NCI-H2227 (cell line): ENCODE measurements around the gene LBX2.

Source experiments
- DNase-seq: peaks from one replicate; lab custom pipeline; 2025; ENCODE audit not compliant: unreplicated experiment; lab: John Stamatoyannopoulos, UW

Gene LBX2

DNA sequence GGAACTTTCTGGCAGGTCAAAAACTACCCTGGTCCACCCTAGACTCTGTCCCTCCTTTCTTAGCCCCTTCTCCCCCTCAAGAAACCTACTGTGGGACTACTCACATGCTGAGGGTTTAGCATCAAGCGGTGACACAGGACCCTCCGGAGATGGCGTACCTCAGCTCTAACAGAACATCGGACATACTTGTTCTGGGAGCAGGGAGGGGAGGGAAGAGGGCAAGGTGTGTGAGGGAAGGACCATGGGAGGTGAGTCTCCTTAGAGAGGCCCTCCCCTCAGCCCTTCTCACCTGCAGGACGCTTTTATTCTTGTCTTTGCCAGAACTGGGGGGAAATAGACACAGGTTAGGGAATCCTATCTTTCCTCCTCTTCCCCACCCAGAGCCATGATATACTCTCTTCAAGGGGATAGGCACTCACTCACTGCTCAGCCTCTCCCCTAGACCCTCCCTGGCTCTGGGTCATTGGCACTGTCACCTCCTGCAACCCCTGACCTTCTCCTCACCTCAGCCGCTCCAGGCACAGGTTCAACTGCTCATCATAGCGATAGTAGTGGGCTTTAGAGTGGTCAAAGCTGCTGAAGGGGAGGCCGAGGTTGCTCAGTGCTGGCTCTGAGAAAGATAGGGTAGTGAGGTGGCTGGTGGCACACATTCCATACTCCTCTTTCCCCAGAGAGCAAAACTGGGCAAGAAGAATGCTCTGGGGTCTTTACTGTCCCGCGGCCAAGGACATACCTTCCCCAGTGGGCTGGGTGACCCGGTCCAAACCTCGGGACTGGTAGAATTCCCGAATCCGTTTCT lies 6.2 kb upstream of the LBX2 start:
- DNase-seq: no peak

DNA sequence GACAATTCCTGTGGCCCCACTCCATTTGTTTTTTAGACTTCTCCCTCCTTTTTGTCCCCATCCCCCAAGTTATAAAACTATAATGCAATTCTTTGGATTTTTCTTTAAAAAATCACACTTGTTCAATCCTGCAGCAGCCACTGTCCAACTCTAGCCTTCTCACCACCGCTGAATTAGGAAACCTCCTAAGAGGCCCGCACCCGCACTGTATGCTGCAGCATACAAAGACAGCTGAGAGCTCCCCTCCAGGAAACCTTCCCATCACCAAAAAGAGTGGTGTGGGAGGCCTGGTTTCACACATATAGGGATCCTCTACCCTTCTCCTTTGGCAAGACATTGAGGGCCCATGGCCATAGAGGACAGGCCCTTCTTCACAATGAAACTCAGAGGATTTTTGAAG lies 5.2 kb upstream of the LBX2 start:
- no peak for DNase-seq

DNA sequence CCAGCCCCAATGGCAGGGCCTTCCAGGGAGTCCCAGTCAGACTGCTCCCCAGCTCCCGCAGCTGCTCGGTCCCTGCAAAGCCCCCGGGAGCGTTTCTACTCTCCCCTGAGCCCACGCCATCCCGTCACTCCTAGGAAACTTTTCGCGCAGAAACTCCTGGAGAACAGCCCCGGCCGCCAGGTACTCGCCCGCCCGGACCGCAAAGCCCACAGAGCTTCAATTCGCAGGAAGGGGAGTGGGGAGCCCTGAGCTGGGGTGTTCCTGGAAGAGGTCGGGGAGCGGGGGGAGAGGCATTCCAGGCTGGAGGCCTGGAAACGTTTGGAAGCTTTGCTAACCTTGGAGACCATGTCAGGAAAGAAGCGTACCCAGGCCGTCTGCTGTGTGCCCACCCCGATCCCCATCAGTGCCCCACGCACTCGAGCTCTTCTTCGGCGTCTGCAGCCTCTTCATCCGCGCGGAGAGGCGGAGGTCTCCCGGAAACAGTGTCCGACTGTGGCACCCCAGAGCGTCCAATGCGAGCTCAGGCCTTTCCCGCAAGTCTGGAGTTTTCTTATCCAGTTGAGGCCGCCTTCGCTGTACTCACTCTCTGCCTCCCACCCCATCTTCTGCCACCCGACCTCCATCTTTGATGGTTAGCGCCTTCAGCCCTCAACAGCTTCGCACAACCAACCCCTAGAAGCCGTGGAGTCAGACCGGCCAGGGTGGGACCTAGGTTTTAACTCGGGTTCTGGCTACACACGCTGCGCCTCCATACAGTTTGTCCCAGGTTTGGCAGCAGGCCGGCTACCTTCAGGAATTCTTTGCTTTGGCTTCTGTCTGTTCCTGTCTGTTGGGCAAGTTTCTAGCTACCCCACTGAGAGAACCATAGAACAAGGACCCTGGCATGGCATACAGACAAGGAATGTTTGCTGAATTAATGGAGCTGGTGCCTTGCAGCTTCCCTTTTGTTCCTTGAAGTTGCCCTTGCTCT lies 4.4 kb upstream of the LBX2 start:
- no peak for DNase-seq

DNA sequence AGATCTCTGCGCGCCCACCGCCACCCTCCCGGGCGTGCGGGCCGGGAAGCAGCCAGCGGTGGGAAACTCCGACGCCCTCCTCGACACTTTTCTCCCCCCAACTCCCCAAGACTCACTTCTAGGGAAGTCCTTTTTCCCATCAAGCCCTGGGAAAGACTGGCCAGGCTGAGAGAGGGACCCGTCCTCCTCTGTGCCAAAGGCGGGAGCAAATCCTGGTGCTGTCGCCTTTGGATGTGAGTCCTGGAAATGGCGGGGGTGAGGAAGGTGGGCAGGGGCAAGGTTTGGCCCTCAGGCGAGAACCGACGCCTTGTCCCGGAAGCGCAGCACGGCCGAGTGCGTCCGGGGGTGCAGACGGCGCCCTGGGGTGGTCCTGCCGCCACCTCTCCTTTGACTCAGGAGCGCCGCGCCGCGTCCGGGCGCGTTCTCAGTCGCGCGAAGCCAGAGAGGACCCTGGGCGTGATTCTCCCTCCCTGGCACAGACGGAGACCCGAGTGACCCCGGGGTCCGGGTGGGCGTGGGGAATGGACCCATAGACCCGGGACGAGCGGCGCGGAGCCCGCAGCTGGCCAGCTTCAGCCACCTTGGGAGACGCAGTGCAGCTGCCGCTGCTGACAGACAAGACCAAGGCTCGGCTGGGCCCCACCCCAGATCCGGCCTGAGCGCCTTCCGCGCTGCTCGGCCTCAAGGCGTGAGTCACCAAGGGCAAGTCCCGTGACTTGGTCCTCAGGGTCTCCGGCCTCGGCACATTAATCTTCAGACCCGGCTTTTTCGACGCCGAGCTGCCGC lies 3.5 kb upstream of the LBX2 start:
- DNase-seq: no peak

DNA sequence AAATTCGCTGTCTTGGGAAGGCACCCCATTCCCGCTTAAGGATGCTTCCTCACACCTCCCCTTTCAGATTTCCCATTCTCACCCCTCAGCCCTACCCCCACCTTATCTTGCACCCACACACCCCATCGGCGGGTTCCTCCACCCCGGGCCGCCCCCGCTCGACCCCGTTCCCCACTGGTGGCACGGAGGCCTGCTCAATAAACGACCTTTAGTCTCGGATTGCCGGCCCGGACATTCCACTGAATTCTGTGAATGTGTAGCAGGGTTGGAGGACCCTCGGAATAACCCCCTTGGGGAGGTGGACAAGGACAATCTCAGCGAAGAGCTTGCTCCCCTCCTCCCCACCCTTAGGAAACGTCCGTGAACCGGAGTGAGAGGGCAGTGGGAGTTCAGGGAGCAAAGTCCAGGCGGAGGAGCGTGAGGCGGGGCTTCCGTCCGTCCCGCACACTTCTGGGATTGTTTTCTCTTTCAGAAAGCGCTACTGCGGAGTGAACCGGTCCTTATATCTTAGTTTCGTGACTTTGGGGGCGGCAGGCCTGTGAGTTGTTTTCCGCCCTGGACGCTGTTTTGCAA lies 2.8 kb upstream of the LBX2 start:
- no peak for DNase-seq

DNA sequence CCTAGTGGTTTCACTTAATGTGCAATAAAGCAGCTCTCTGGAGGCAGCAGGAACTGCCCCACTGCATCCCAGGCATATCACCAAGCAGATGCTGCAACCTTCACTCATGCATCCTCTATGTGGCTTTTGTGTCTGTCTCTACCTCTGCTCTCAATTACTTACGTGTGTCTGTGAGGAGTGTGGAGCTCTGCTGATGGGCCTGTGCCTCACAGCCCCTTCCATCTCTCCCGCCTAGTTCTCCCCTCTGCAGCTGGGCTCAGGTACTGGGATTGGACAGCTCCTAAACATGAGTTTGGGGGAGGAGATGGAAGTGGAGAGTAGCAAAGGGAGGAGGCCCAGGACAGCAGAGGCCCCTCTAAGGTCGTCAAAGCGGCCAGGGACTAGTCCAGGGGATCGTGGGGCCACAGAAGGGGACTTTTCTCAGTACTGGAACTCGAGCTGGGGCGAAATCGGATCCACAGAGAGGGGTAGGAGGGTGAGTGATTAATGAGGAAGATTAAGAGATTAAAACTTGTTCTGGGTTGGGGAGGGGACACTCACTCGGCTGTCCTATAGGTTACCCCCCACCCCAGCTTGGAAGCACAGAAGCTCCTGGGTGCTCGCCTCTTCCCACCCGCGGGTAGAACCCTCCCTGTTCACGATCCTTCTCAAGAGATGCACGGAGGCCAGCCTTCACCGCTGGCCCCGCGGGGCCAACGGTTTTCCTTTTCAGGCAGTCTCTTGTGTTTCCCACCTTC lies 2.1 kb upstream of the LBX2 start:
- DNase-seq: no peak

DNA sequence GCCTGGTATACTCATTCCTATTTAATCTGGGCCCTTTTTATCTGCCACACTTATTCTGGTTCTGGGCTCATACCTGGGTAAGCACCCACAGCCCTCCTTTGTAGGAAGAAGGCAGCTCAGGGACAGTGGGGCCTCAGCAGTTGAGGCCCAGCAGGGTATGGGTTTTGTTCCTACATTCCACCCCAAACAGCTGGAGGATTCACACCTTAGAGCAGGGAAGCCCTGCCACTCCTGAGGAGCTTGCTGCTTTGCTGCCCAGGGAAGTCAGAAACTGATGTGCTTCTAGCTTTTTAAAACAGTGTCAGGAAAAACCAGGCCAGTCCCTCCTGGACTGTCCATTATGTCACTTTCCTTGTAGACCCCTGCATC lies 1.2 kb upstream of the LBX2 start:
- no peak for DNase-seq

DNA sequence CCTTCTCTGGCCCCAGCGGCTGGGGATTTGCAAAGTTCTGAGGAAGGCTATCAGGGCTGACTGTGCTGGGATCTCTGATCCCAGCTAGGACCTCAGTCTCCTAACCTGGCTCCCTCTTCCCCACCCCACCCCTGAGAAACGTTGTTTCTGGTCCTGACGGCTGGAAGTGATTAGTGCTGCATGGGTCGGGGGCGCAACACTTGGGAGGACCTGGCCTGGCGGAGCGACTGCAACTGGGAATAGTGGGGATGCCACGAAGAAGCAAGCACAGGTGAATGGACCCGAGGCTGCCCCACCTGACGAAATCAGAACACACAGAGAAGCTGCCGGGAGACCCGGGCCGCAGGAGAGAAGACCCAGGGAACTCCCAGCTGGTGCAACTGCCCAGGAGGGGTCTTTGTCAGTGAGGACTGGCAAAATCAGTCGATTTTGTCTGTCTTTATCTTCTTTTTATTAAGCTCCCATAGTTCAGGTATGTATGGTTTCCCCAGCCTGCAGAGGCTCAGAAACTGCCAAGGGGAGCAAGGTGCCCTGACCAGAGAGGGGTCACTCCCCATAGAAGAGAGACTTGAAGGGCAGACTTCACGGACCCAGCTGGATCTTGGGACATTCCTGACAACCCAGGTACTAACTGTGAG lies 656 bp upstream of the LBX2 start:
- no peak for DNase-seq

DNA sequence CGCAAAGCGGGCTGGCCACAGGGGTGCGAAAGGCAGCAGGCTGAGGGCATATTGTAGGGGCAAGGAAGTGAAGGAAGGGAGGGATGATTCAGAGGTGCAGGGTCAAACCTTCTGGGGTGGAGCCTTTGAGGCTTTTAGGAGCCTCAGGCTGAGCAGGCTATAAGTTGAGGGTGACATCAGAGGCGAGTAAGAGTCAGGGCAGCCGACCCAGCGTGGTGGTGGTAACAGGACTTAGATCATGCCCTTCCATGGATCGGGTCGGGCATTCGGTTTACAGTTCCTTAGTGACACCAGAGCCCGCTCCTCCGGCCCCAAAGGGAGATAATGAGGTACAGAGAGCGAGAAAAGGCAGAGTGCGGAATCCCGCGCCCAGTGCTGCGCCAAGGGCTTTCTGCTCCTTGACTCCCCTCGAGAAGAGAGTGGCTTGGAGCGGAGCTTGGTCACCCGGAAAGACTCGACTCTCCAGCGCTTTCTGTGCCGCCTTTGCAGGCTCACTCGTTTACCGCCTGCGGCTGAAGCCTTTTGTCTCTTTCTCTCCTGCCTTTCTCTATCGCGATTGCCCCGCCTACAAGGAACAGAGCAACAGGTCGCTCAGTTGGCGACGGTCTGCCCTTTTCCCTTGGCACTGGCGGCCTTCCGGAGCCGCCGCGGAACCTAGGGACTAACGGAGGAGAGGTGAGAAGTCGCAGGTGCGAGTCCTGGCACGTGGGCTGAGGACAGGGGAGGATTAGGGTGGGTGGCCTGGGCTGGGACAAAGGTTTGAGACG lies 720 bp downstream of the LBX2 start:
- DNase-seq: peak; percentile 37

DNA sequence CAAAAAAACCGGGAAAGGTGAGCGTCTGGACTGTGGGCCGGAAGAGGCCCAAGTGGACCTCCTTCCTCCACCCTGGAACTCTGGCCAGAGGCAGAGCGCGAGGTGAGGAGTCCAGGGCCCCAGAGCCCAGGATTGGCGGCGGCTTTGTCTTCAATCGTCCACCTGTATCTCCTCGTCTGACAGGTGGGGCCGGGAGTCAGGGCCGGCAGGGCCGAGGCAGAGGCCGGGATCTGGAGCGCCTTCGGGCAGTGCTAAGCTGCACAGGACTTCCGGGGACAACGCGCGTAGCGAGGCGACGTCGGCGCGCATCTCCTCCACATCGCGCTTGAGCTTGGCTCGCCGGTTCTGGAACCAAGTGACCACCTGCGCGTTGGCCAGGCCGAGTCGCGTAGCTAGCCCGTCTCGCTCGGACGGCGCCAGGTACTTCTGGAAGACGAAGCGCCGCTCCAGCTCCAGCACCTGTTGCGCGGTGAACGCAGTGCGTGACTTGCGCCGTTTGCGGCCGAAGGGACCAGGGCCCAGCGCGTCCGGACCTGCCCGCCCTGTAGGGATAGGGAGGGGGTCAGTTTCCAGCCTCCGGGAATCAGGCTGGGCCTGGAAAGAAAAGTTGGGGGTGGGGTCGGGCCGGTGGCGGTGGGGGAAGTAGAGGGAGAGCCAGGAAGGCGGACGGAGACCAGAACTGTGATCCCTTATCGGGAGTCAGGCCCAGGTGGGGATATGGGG lies 1.5 kb downstream of the LBX2 start:
- peak; percentile 41 for DNase-seq

DNA sequence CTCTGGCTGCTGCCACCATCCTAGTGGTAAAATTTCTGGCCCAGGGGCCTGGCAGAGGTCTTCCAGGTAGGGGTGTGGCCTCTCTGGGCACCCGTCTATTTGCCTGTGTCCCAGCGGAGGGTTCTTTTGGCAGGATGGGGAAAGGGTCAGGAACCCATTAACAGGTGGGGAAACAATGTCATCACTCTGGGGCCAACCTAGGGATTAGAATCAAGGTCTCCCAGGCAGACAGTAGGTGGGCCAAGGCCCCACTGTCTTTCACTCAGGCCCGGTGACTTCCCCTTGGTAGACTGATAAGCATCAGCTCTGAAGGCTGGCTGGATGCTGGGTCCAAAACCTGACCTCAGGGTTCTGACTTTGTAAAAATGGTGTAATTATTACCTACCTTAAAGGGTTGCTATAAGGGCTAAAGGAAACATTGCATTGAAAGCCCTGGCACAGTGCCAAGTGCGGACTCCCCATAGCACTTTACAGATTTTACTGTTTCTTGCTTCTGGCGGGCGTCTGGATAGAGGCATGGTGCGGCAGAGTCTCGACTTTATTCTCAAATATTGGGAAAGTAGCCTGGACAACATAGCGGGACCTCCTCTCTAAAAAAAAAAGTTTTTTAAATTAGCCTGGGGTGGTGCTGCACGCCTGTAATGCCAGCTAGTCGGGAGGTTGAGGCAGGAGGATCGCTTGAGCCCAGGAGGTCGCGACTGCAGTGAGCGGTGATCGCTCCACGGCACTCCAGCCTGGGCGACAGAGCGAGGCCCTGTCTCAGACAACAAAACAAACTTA lies 2.2 kb downstream of the LBX2 start:
- DNase-seq: no peak

DNA sequence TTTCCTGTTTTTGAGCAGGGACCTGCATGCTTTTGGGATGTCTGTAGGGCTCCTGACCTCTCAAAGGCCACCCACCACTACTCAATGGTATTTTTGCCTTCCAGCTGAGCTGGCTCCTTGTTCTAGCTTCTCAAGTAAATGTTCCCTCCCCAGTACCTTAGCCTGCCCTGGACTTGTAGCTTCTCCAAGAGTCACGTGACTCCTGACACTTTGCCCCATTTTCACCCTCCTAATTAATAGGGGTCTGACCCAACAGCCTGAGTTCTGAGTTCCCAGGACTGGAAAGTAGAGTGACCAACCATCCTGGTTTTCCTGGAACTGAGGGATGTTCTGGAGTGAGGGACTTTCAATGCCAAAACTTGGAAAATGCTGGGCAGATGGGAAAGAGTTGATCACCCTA lies 4.0 kb downstream of the LBX2 start:
- no peak for DNase-seq

DNA sequence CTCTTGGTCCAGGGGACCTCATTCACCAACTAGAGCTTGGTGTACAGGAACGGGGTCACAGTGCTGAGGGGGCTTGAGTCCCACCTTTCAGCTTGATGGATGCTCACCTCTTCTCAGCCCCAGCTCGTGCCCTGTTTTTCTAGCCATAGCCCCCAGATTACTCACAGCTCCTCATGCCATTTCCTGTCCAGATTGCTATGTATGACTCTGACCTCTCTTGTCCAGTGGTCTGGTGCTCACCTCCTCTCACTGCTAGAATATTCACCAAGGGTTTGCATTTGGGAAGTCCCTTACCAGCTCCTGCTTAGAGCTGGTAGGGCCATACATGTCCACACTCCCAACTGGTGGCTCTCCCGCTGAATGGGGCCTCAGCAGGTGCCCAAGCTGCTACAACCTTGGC lies 5.9 kb downstream of the LBX2 start:
- DNase-seq: no peak

DNA sequence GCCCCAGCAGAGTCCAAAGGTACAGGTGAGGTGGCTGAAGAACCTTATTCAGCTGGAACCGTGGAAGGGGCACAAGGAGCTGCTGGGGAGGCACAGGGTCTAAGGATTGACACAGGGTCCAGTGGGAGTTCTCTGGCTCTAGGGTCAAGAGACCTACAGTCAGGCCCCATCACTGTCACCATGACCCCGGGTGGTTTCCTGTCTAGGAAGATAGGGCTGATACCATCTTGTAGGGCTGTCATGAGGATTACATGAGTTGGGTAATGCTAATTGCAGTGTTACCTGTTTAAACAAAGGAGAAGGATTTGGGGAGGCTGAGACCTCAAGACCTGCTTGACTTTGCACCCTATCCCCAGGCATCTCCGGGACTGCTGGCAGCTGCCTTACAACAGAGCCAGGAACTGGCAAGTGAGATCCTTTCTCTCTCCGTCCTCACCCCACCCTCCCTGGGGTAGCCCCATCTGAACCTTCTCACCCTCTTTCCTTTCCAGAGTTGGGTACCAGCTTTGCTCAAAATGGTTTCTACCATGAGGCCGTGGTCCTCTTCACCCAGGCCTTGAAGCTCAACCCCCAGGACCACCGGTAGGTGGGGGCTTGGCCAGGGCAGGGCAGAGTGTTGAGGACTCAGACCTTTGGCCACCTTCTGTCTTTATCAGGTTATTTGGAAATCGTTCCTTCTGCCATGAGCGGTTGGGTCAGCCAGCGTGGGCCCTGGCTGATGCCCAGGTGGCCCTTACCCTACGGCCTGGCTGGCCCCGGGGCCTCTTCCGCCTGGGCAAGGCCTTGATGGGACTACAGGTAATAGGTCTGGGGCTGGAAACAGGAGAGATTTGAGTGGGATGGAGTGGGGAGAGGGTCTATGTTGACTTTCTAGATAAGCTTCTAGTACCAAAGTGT lies 7.5 kb downstream of the LBX2 start:
- DNase-seq: no peak

DNA sequence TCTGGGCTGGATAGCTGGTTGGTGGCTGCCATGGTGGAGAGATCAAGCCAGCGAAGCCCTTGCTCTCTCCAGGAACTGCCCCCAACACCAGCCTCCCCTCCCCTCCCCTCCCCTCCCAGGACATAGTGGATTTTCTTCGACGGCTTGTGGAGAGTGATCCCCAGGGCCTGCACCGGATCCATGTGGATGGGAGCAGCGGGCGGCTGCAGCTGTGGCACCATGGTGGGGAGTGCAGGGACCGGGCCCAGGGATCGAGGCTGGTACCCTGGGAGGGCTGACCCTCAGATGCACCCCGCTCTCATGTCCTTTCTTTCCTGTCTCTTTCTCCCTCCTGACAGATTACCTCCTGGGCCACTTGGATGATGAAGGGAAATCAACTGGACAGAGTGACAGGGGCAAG lies 9.5 kb downstream of the LBX2 start:
- no peak for DNase-seq

DNA sequence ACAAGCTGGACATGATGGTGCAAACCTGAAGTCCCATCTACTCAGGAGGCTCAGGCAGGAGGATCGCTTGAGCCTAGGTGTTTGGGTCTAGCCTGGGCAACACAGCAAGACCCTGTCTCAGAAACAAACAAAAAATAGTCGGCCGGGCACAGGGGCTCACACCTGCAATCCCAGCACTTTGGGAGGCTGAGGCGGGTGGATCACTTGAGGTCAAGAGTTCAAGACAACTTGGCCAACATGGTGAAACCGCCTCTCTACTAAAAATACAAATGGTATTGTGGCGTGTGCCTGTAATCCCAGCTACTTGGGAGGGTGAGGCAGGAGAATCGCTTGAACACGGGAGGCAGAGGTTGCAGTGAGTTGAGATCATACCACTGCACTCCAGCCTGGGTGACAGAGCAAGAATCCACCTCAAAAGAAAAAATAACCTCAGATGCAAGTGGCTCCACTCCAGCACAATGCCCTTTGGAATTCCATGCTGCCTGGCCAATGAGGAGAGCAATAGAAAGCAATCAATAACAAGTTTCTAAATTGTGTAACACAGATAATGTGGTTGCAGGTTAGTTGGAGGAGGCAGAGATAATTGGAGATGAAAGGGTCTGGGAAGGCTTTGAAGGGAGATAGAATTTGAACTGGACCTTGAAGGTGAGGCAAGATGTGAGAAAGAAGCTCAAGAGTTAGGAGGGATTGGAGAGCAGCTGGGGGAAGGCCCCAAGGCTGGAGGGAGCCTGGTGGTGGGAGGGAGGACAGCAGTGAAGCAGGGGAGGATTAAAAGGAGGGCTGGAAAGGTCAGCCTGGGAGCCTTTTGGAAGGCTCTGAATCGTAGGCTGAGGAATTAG lies 10.5 kb downstream of the LBX2 start:
- no peak for DNase-seq
